ENCODE results near the gene C2CD4A.
"Not testable (repeated sequence)": the region's sequence is repeated elsewhere in the genome, so short reads cannot be mapped to it uniquely, and the experiment has no call there.

Gene C2CD4A

GRCh38 chr15:62066663-62067447, at the start of gene C2CD4A:
TSS of gene C2CD4A (plus strand) at chr15:62066977. CDS start at chr15:62067614, 637 bp downstream.
- DNase-seq = peak in 1 of 2 experiments; percentile 34

GRCh38 chr15:62020576-62021160, 46.1 kb upstream of the C2CD4A start:
- DNase-seq = no peak

DNA sequence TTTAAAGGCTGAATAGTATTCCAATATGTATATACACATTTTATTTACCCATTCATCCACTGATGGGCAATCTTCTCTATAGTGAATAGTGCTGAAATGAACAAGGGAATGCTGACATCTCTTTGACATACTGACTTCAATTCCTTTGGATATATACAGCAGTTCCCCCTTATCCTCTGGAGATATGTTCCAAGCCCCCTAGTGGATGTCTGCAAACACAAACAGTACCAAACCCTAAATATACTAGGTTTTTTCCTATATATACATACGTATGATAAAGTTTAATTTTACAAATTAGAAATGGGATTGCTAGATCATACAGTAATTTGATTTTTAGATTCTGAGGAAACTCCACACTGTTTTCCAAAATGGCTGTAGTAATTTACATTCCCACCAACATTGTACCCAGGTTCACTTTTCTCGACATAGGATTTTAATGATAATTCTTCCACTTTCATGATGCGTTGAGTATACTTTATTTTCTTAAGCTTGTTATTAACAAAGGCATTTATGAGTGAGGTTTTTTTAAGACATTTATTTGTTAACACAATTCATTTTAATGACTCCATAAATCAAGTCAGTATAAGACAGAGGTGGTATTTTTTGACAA, 44.7 kb upstream of the C2CD4A start:
- peak; percentile 3 to 5 for DNase-seq

- peak in 1 of 2 experiments; percentile 6 for DNase-seq
Observed at GRCh38 chr15:62026487-62027262, 40.1 kb upstream of the C2CD4A start.

DNA sequence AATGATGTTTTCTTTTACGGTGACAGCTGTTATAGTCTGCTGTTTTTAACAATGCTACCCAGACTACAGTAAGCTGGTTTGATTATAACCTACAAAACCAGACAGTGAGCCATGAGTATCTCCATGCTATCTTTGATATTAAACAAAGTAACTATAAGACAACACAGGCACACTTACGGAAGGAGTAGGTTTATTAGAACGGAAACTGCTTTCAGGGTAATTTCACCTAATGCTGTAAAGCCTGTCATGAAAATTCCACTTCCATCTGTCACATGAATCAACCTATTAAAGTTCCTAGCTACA, 39.6 kb upstream of the C2CD4A start:
- DNase-seq = no peak

DNA sequence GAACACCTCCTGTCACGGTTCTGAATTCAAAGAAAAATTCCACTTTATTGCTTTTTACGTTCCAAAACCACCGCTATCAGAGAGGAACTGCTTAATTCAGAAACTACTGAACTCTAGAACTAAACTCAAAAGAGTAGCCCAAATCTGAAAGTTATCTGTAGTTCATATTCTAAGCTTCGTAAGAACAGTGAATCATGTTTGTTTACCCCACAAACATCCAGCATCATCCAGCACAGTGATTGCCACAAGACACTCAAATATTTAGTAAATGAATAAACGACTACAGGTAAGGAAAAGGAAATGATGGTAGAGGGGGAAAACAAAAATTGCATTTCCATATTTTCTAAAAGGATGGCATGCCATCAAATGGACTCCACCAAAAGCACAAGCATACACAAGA, 38.9 kb upstream of the C2CD4A start:
- DNase-seq = no peak

DNA sequence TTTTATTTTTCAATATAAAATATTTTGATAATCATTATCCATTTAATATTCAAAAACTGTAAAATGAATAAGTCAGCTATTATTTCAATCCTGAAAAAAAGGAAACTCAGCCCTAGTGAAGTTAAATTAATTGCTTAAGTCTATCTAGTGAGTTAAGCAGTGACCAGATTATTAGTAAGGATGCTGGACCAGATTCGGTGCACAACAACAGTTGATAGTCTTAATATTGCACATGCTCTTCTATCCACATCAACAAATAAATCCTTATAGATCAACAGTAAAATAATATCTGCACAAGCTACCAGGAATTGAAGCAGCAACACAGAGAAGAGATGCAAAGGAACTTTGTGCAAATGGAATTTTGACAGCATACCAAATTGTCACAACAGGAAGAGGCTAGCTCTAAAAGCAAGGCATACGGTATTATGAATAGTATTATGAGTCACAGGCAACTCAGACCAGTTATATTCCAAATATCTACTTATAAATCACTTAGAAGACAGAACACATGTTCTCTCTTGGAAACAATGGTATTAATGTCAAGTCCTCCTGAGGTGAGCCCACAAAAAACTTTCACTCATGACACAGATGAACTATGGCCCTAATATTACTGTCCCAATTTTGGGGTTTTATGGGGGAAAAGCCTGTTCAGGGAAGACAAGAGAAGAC, 31.4 kb upstream of the C2CD4A start:
- no peak for DNase-seq

- DNase-seq = no peak
Observed at GRCh38 chr15:62046078-62046743, 20.6 kb upstream of the C2CD4A start.

DNA sequence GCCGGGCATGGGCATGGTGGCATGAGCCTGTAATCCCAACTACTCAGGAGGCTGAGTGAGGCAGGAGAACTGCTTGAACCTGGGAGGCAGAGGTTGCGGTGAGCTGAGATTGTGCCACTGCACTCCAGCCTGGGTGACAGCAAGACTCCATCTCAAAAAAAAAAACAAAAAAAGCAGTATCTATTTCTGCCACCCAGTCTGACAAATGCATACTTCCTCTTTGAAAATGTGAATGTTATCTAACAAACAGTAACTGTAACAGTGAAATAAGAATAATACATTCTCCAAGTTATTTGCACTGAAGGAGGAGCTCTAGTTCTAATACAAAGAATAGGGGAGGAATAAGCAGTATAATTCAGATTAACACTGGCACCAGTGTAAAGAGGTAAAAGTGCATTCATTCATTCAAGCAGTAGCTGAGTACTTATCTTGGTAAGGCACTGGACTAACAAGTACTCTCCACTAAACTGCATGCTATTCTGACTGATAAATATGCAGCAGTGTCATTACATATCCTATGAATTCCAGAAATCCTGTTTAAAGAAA, 19.4 kb upstream of the C2CD4A start:
- peak in 1 of 2 experiments; percentile 11 for DNase-seq

DNA sequence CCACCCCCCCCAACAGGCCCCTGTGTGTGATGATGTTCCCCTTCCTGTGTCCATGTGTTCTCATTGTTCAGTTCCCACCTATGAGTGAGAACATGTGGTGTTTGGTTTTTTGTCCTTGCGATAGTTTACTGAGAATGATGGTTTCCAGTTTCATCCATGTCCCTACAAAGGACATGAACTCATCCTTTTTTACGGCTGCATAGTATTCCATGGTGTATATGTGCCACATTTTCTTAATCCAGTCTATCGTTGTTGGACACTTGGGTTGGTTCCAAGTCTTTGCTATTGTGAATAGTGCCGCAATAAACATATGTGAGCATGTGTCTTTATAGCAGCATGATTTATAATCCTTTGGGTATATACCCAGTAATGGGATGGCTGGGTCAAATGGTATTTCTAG, 18.5 kb upstream of the C2CD4A start:
- DNase-seq = not testable (repeated sequence)

- DNase-seq = no peak
Observed at GRCh38 chr15:62050115-62050514, 16.7 kb upstream of the C2CD4A start.

GRCh38 chr15:62051166-62051565, 15.6 kb upstream of the C2CD4A start:
- DNase-seq = no peak

DNA sequence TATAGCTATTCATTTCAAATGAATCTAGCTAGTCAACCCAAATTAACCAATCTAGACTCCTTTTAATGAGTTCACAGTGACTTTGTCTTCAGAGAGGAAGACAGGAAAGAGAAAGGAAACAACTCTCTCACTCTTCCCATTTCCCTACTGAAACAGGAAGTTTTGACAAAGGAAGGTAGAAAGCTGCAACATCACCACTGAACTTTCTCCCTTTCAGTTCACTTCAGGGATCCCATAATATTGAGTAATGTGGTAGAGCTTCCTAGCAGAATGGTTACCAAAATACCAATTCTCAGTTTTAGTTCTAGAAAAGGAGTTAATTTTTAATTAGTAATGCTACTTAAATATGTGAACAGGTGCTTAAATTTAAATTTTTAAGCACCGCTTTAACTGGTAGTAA, 14.1 kb upstream of the C2CD4A start:
- peak; percentile 6 to 7 for DNase-seq

- DNase-seq = no peak
Observed at GRCh38 chr15:62053439-62054085, 13.2 kb upstream of the C2CD4A start.

GRCh38 chr15:62054979-62055378, 11.8 kb upstream of the C2CD4A start:
- DNase-seq = no peak

GRCh38 chr15:62057341-62057980, 9.3 kb upstream of the C2CD4A start:
- peak in 1 of 2 experiments; percentile 12 for DNase-seq

DNA sequence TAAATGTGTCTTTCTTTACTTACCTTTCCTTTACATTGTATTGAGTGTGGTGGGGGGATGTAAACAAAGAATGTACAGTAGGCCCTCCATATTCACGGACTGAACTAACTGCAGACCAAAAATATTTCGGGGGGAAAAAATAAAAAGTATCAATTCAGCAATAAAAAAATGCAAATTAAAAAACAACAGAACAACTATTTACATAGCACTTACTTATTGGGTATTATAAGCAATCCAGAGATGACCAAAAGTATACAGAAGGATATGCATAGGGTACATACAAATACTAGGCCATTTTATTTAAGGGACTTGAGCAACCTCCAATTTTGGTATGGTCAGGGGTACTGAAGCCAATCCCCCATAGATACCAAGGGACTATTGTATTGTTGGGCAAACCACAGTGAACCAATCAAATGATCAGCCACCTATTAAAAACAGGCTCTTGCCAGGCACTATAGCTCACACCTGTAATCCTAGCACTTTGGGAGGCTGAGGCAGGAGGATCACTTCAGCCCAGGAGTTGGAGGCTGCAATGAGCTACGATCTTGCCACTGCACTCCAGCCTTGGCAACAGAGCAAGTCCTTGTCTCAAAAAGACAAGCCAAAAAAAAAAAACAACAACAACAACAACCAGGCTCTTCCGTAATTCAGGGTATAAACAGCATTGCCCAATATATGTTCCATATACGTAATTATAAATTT, 8.3 kb upstream of the C2CD4A start:
- no peak for DNase-seq

DNA sequence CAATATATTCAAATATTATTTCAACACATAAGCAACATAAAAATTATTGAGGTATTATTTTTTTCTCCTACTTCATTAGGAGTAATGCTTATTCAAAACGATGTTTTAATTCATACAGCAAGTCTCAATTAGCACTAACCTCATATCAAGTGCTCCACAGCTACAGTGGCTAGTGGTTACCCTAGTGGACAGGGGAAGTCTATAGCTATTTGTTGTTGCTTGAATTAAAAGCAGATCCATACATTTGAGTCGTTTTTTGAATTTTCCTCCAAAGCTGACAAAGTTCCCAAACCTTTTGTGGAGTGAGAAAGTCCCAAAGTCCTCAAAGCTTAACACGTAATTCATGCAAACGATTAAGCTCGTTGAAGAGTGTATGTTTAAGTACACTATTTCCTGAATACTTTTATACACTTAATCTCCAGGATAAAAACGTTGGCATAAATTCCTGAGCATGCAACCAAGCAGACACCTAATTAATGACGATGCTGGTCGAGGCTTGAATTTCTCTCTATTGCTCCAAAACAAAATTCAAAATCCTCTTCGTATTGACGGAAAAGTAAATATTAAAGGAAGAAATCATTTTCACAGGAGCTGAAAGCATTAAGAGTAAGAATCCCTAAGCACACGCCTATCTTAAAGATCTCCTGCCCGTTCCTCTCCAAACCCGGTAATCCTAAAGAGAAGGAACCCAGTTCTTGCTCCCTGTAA, 7.5 kb upstream of the C2CD4A start:
- DNase-seq = peak; percentile 44 to 56

- peak; percentile 77 to 83 for DNase-seq
Observed at GRCh38 chr15:62059816-62060112, 7.0 kb upstream of the C2CD4A start.

All from AML-193 (cell line).